Islet of Langerhans (tissue), 1 donor: ENCODE results near the gene EPS8.
A peak's percentile ranks its signal among the peaks of the same experiment; 100 is the strongest.

ENCODE experiments used
- FAIRE-seq: peaks from one replicate; lab custom pipeline; 2011; peaks lifted over from hg19 to GRCh38; lab: Jason Lieb, UNC

The EPS8 gene

DNA sequence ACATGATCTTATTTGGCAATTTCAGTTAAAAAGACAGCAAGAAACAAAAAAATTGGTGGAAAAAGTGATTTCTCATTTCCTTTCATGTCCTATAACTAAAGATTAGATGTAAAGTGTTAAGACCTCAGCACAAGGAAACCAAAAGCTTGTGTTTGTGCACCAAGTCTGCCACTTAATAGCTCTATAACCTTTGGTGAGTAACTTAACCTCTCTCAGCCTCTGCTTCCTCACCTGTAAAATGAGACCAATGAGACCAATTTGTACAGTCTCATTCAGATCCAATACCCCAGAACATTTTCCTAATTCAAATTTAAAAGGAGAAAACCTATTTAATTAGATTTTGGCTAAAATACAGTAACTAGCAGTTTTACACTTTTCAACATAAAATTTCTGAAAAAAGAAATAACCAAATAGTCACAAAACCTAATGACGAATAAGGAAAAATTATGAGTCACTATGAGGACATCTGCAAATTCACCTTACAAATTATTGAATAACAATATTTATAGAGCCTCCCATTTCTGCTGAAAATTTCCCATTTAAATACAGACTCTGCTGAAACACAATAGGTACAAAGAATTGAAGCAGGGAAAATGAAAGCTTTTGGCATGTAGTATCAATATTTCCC, 71.1 kb downstream of the EPS8 start:
- no peak for FAIRE-seq

DNA sequence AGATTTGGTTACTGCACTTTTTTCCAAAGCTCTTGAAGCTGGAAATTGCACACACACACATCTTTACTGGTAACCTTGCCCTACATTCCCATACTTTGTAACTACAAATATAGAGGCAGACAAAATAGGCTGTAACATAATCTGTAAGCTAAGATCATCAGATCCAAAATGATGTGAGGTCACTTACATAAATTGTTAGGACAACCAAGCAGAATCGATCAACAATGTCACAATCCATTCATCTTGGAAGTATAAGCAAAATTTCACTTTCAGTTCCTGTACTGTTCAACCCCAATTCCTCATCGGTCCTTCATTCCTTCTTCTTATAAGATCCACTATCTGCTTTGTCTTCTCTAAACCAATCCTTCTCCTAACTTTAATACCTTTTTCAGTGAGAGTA, 72.6 kb downstream of the EPS8 start:
- FAIRE-seq = no peak

- no peak for FAIRE-seq
Observed at GRCh38 chr12:15714256-15714655, 74.9 kb downstream of the EPS8 start.

- no peak for FAIRE-seq
Observed at GRCh38 chr12:15712823-15713660, 76.1 kb downstream of the EPS8 start.

DNA sequence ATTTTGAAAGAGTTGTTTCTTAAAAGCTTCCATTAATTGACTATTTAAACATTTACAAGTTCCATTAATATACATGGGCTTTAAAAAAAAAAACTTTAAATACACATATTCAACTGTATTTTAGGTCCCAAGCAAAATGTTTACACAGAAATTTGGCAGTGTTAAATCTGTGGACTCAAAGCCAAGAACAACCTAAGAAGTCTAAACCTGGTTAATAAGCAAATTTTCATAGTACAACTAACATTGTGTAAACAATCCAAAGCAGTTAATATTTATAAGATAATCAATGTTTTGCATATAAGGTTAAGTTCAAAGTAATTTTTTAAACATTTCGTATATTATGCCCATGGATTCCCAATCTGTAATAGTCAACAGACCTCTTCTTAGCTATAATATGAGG, 77.0 kb downstream of the EPS8 start:
- FAIRE-seq = peak; percentile 43

DNA sequence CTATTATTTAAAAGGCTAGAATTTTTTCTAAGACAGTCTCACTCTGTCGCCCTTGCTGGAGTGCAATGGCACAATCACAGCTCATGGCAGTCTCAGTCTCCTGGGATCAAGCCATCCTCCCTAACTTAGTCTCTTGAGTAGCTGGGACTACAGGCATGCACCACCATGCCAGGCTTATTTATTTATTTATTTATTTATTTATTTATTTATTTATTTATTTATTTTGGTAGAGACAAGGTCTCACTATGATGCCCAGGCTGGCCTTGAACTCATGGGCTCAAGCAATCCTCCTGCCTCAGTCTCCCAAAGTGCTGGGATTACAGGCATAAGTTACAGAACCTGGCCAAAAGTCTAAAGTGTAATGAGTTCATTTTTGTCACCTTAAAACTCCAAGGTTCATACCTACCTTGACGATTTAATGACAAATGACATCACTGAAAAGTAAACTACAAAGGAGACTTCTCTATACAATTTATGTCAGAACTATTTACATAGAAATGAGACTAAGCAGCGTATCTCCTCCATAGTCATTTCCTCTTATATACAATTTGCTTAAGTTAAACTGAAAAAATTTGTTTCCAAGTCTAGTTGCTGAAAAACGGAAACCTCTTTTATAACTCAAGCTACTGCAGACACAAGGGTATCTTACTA, 78.2 kb downstream of the EPS8 start:
- FAIRE-seq = no peak

DNA sequence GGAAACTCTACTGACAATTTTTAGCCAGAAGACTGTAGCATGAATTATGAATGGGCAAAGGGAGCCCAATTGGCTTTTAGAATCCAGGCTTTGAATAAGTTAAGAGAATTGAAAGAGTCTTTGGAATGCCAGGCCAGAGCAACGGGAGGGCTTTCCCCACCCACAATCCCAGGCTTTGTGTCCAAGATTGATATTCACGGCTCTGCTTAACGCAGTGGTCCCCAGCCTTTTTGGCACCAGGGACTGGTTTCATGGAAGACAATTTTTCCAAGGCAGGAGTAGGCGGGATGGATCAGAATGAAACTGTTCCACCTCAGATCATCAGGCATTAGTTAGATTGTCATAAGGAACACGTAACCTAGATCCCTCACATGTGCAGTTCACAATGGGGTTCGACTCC, 79.6 kb downstream of the EPS8 start:
- no peak for FAIRE-seq

DNA sequence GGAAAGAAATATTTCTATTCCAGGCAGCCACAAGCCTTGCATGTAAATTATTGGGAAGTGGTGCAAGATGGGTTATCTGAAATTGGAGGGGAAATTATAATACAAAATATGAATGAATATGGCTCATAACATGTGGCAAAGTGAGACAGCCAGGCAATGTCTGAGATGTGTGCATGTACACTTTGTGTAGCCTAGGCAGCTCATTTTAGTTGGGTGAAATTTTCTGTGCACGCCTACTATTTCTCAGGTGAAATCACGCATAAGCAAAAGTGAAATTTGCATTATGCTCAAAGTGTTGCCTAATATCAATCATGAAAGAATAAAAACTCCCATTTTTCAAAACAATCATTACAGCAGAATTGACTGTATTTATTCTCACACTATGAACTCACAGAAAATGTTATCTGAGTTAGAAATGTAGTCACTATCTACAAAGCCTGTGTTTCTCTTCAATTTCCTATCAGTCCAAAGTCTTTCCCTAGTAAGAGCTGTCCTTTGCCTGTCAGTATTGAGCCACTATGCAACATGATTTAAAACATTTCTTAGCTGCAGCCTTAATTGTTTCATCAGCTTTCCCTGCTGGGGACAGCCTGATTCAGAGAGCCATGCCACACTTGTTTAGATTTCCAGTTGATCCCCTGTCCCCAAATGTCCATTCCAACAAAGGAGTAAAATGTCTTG, 80.7 kb downstream of the EPS8 start:
- no peak for FAIRE-seq

DNA sequence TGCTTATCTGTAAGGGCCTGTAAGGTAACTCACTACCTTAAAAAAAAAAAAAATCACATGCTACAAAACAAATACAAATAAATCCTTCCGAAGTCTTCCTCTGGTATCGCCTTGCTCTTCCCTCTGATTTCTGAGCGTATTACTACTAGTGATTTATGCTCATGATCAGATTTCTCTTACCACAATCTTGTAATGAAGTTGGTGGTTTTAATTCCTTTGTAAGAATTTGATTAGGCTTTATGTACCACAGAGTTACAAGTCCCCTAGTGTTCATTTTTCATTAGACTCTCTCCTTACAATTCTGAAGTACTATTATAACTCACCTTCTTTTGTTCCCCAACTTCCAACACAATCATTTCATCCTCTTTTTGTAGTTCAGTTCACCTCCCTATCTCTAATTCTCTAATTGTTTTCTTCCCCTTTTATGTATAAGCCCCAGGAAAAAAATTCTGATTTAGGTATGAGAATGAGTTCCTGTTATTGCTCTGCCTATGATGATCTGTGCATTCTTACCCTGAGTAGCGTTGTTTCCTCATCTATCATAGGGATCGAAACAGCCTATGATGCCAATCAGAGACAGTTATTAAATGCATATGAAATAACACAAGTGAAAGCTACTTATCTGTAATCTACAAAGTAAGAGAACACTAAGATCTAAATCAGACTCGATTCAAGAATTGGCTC, 81.5 kb downstream of the EPS8 start:
- FAIRE-seq = no peak

GRCh38 chr12:15706010-15706676, 83.0 kb downstream of the EPS8 start:
- FAIRE-seq = no peak

DNA sequence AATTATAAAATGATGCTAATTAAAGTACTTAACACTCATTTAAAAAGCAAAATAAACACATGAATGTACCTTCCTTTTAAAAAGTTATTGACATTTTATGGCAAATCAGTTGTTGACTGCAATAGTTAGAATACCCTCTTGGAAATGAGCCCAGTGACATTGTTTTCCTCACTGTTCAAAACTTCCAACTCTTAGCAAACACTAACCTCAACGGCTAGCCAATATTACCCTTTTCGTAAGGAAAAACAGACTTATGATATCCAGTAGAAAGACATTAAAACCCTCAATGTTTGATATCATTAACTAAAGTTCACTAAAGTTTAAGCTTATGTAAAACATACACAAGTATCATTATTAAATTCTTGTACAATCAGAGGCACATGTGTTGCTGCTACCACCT, 83.6 kb downstream of the EPS8 start:
- no peak for FAIRE-seq

DNA sequence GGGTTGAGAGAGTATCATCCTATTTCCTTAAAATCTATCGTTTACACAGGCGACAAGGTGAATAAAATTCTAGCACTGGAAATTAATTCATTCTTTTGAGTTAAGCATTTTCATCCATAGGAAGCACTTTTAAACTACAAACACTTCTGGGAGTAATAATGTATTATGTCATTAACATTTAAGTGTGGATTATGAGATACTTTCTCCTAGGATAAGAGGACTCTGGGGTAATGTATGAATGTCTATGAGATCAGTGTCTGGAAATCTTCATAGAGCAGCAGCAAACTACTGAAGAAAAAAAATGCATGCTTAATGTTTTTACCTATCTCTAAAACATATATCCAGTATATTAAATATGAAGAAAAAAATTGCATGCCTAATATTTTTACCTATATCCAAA, 86.9 kb downstream of the EPS8 start:
- FAIRE-seq = no peak

GRCh38 chr12:15701631-15702156, 87.5 kb downstream of the EPS8 start:
- no peak for FAIRE-seq

GRCh38 chr12:15701206-15701605, 88.0 kb downstream of the EPS8 start:
- FAIRE-seq = no peak

DNA sequence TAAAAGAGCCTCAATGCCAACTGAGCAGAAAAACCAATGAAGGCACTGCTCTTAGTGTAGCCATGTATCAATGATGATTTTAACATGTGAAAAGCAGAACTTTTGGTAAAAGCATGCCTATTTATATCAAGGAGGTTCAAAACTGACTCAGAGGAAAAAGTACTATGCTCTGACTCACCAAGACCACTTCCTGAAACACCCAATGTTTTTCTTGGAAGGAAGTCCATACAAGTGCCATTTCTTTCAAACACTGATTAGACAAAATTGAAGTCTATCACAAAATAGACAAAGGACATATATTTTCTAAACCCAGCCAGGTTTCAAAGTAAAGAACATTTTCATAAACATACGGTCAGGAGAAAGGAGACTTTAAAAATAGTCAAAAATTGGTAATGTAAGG, 88.6 kb downstream of the EPS8 start:
- FAIRE-seq = peak; percentile 61

GRCh38 chr12:15699886-15700285, 89.3 kb downstream of the EPS8 start:
- FAIRE-seq = no peak

DNA sequence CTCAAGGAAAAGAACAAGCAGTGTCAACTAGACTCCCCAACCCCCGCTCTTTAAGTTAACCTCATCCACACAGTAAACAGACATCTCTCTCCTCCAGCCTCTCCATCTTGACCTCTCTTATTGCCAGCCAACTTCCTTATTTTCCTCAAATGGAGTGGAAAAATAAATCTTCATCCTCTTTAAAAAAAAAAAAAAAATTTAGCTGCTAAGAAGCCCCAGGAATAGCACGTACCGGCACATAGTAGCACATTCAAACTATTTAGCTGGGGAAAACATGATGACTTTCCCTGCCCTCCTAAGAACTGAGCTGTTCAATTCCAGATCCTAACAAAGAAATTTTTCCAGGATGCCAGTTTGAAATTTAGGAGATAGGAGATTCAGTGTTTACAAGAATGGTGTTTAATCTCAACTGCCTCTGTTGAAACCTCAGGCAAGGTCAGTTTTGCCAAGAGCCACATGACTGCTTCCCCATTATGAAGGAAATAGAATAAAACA, 90.8 kb downstream of the EPS8 start:
- no peak for FAIRE-seq

DNA sequence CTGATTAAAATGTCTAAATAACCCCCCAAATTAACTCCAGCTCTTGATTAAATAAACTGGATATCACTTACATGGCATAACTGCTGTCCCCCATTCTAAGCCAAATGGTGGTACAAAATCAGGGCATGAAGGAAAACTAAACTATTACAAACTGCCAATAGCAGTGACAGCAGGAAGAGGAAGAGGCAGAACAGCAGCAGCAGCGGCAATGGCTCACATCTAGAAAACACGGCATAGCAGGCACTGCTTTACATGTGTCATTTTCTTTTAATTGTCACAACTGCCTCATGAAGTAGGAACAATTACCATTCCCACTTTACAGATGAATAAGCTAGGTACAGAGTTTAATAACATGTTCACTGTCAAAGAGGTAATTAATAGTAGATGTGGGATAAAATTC, 92.0 kb downstream of the EPS8 start:
- FAIRE-seq = no peak

DNA sequence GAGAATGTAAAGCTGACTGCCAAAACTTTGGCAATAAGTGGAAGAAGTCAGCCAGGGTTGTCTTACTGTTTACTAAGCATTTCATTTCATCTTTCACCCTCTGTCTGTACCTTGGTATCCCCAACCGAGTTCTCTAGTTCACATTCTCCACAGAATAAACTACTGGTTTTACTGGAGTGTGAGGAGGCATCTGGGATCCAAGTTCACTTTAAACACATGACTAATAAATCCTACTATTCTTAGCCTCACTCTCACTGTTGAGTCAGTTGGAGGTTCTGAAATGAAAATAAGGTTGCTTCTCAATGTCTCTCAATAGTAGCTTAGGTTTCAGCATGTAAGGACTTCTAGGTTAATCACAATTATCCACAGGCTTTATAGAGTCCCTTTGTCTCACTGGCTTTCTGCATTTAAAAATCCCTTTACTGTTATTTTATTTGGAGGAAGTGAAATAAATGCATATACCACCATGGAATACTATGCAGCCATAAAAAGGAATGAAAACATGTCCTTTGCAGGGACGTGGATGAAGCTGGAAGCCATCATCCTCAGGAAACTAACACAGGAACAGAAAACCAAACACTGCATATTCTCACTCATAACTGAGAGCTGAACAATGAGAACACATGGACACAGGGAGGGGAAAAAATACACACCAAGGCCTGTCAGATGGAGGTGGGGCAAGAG, 95.8 kb downstream of the EPS8 start:
- no peak for FAIRE-seq

- FAIRE-seq = no peak
Observed at GRCh38 chr12:15691388-15691787, 97.8 kb downstream of the EPS8 start.

GRCh38 chr12:15690320-15690719, 98.9 kb downstream of the EPS8 start:
- no peak for FAIRE-seq
